ENCODE measurements around the gene MYRIP.

Gene MYRIP

GRCh38 chr3:40230382-40230781, 421.0 kb downstream of the MYRIP start:
- Histone ChIP-seq H3K9ac (ENCODE audit: low read length) (no peak overlapping the region), H3K27ac (ENCODE audit: low read depth, low read length) (no peak overlapping the region), H3K4me2 (ENCODE audit: low read depth, low read length, poor library complexity, severe bottlenecking) (no peak overlapping the region), H3K79me2 (ENCODE audit: insufficient read depth, low read length) (no peaks in the 10 kb centered on the region), H3K9me2 (replicated peaks; ENCODE audit: insufficient read depth, low read length) (no peaks in the 10 kb centered on the region), H3K36me3 (ENCODE audit: low read length) (no peaks in the 10 kb centered on the region), H2AFZ (ENCODE audit: low read depth, low read length, severe bottlenecking) (no peak overlapping the region), H3K4me3 (ENCODE audit: insufficient read depth, low read length, poor library complexity, severe bottlenecking) (no peak overlapping the region), H3K27me3 (ENCODE audit: low read length) (no peaks in the 10 kb centered on the region), H4K20me1 (ENCODE audit: low read depth, low read length) (no peaks in the 10 kb centered on the region), H3K9me3 (ENCODE audit: insufficient read depth, low read length) (no peaks in the 10 kb centered on the region; the same call in 1 of the 2 replicates), H3F3A (ENCODE audit: insufficient read depth) (no peaks in the 10 kb centered on the region)
- no peak for TF ChIP-seq EZH2phosphoT487 (conservative IDR thresholded peaks at IDR 0.05; ENCODE audit: low read length)
- TF ChIP-seq, protein P1, sequence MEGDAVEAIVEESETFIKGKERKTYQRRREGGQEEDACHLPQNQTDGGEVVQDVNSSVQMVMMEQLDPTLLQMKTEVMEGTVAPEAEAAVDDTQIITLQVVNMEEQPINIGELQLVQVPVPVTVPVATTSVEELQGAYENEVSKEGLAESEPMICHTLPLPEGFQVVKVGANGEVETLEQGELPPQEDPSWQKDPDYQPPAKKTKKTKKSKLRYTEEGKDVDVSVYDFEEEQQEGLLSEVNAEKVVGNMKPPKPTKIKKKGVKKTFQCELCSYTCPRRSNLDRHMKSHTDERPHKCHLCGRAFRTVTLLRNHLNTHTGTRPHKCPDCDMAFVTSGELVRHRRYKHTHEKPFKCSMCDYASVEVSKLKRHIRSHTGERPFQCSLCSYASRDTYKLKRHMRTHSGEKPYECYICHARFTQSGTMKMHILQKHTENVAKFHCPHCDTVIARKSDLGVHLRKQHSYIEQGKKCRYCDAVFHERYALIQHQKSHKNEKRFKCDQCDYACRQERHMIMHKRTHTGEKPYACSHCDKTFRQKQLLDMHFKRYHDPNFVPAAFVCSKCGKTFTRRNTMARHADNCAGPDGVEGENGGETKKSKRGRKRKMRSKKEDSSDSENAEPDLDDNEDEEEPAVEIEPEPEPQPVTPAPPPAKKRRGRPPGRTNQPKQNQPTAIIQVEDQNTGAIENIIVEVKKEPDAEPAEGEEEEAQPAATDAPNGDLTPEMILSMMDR (IDR thresholded peaks at IDR 0.05; ENCODE audit: insufficient read depth, low read length, poor library complexity, severe bottlenecking), result no peak

DNA sequence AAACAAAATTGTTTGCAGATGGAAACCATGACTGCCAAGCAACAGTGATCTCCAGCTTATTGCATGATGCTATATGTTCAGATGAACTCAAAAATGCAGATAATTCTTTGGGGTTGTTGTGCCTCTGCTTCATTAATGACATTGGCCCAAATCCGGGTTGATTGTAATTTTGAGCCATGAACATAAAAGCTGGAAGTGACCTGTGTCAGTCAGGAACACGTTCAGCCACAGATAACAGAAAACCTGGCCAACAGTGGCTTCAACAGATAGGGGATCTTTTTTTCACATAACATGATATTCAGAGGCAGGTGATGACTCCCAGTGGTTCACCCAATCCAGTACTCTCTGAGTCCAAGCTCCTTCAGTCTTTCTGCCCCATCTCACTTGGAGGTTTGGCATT, 423.2 kb downstream of the MYRIP start:
- no peaks in the 10 kb centered on the region; the same call in 1 of the 2 replicates for H3K9me3 ChIP-seq (ENCODE audit: insufficient read depth, low read length)
- no peaks in the 10 kb centered on the region for H3K79me2 ChIP-seq (ENCODE audit: insufficient read depth, low read length)
- no peak overlapping the region for H3K4me3 ChIP-seq (ENCODE audit: insufficient read depth, low read length, poor library complexity, severe bottlenecking)
- H2AFZ ChIP-seq (ENCODE audit: low read depth, low read length, severe bottlenecking), result no peak overlapping the region
- no peaks in the 10 kb centered on the region for H3K9me2 ChIP-seq (replicated peaks; ENCODE audit: insufficient read depth, low read length)
- no peak overlapping the region for H3K9ac ChIP-seq (ENCODE audit: low read length)
- no peaks in the 10 kb centered on the region for H3K27me3 ChIP-seq (ENCODE audit: low read length)
- no peaks in the 10 kb centered on the region for H3K36me3 ChIP-seq (ENCODE audit: low read length)
- H4K20me1 ChIP-seq (ENCODE audit: low read depth, low read length), result no peaks in the 10 kb centered on the region
- no peaks in the 10 kb centered on the region for H3F3A ChIP-seq (ENCODE audit: insufficient read depth)
- H3K27ac ChIP-seq (ENCODE audit: low read depth, low read length), result no peak overlapping the region
- TF ChIP-seq EZH2phosphoT487 (conservative IDR thresholded peaks at IDR 0.05; ENCODE audit: low read length), result no peak
- TF ChIP-seq, protein P1 (IDR thresholded peaks at IDR 0.05; ENCODE audit: insufficient read depth, low read length, poor library complexity, severe bottlenecking), result no peak
- no peak overlapping the region for H3K4me2 ChIP-seq (ENCODE audit: low read depth, low read length, poor library complexity, severe bottlenecking)

DNA sequence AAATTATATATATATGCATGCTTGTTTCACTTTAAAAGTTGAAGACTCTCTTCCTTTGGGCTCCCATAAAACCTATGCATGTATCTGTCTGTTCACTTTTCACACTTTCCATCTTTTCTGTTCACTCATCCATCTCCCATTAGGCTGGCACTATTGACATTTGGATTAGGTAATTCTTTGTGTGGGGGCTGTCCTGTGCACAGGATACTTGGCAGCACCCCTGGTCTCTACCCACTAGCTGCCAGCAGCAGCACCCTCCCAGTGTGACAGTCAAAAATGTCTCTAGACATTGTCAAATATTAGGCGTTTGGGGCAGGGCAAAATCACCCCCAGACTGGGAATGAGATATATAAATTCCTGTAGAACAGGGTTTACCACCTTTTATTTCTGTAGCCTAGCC, 427.8 kb downstream of the MYRIP start:
- no peak overlapping the region for H2AFZ ChIP-seq (ENCODE audit: low read depth, low read length, severe bottlenecking)
- H3F3A ChIP-seq (ENCODE audit: insufficient read depth), result no peaks in the 10 kb centered on the region
- no peak overlapping the region for H3K27ac ChIP-seq (ENCODE audit: low read depth, low read length)
- TF ChIP-seq, protein P1 (IDR thresholded peaks at IDR 0.05; ENCODE audit: insufficient read depth, low read length, poor library complexity, severe bottlenecking), result no peak
- no peak for TF ChIP-seq EZH2phosphoT487 (conservative IDR thresholded peaks at IDR 0.05; ENCODE audit: low read length)
- no peaks in the 10 kb centered on the region for H3K9me2 ChIP-seq (replicated peaks; ENCODE audit: insufficient read depth, low read length)
- no peaks in the 10 kb centered on the region for H3K79me2 ChIP-seq (ENCODE audit: insufficient read depth, low read length)
- no peaks in the 10 kb centered on the region for H4K20me1 ChIP-seq (ENCODE audit: low read depth, low read length)
- no peak overlapping the region for H3K9ac ChIP-seq (ENCODE audit: low read length)
- H3K9me3 ChIP-seq (ENCODE audit: insufficient read depth, low read length), result no peaks in the 10 kb centered on the region; the same call in 1 of the 2 replicates
- H3K36me3 ChIP-seq (ENCODE audit: low read length), result no peaks in the 10 kb centered on the region
- no peaks in the 10 kb centered on the region for H3K27me3 ChIP-seq (ENCODE audit: low read length)
- H3K4me2 ChIP-seq (ENCODE audit: low read depth, low read length, poor library complexity, severe bottlenecking), result no peak overlapping the region
- H3K4me3 ChIP-seq (ENCODE audit: insufficient read depth, low read length, poor library complexity, severe bottlenecking), result no peak overlapping the region

All from SU-DHL-6 (cell line).